Transverse colon (tissue), 3 donors: ENCODE results near the gene MOCS1.

Source experiments
- POLR2A ChIP-seq: fragments of 450-650 bp; IDR thresholded peaks from one replicate; pipeline ENCODE4 v1.6.1; 2016; ENCODE audit warnings: antibody characterized with exemption, mild to moderate bottlenecking, moderate library complexity
- TF ChIP-seq, protein P1 (sequence below), 5 experiments: fragments of 200-600 bp in 3 of 5; fragments of 450-650 bp in 2 of 5; sonication (generic) in 3 of 5; IDR thresholded peaks; 1 replicate in 2 of 5; 2 replicates in 3 of 5; pipeline ENCODE4 v1.5.1; 2016 to 2017; ENCODE audit warnings: antibody characterized with exemption in 5 of 5, inconsistent platforms in 3 of 5, mild to moderate bottlenecking in 2 of 5, moderate library complexity in 1 of 5

DNA sequence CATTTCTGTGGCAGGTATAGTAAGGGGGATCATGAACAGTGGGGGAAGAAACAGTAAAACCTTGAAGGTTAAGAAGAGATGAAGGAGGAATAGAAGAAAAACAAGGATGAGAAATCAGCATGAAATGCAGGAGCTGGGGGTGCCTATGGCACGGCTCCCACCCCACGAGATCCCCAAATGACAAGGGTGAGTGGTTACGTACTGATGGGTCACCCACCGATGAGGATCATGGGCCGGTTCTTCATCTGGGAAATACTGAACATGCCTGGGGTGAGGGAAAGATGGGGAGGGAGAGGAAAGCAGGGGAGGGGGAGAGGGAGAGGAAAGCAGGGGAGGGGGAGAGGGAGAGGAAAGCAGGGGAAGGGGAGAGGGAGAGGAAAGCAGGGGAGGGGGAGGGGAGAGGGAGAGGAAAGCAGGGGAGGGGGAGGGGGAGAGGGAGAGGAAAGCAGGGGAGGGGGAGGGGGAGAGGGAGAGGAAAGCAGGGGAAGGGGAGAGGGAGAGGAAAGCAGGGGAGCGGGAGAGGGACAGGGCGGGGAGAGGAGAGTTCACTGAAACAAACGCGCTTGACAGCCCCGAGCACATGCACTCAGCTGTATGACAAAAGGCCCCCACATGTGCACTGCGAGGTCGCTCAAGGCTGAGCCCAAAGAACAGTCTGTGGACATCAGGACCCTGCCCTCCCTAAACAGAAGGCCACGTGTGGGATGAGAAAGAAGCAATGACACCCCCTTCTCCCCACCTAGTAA lies 25.3 kb downstream of the MOCS1 start:
- TF ChIP-seq, protein P1, sequence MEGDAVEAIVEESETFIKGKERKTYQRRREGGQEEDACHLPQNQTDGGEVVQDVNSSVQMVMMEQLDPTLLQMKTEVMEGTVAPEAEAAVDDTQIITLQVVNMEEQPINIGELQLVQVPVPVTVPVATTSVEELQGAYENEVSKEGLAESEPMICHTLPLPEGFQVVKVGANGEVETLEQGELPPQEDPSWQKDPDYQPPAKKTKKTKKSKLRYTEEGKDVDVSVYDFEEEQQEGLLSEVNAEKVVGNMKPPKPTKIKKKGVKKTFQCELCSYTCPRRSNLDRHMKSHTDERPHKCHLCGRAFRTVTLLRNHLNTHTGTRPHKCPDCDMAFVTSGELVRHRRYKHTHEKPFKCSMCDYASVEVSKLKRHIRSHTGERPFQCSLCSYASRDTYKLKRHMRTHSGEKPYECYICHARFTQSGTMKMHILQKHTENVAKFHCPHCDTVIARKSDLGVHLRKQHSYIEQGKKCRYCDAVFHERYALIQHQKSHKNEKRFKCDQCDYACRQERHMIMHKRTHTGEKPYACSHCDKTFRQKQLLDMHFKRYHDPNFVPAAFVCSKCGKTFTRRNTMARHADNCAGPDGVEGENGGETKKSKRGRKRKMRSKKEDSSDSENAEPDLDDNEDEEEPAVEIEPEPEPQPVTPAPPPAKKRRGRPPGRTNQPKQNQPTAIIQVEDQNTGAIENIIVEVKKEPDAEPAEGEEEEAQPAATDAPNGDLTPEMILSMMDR (IDR thresholded peaks at IDR 0.05), result no peak
- no peak for TF ChIP-seq POLR2A
